Endothelial cell of umbilical vein (primary cell): ENCODE data around the gene CCNY. TPM values are rescaled to one million over a fixed set of nuclear protein-coding genes. Genes with fewer than 3 reads are reported as not detected.

Source experiments
- BruUV-seq: library from RNA; stranded (reverse); fragments of 400-500 nt; replicated peaks from 2 replicates; lab custom pipeline; 2021; lab: Mats Ljungman, UMichigan
- CTCF ChIA-PET: fragments of 300-600, 350-600 bp; sonication (Branson Sonifier 250); formaldehyde crosslinking; loops from one replicate; lab custom pipeline; 2021; ENCODE audit warnings: antibody characterized with exemption, inconsistent platforms; lab: Charles Lee
- POLR2A ChIA-PET: fragments of 300-600, 350-600 bp; sonication (Branson Sonifier 250); formaldehyde crosslinking; loops from one replicate; lab custom pipeline; 2021; ENCODE audit warnings: antibody characterized with exemption, inconsistent platforms; lab: Charles Lee
- DNase-seq: peaks from one replicate; pipeline ENCODE4 v3.0.0-alpha.2; 2011; ENCODE audit warnings: low read depth, low spot score
- FAIRE-seq: peaks from 2 replicates; lab custom pipeline; 2011; peaks lifted over from hg19 to GRCh38; lab: Jason Lieb, UNC
- H2AFZ ChIP-seq: 2 replicates; pipeline ENCODE4 v1.6.0; 2012; ENCODE audit warnings: low read depth, low read length, control low read depth, inconsistent platforms
- H3K27ac ChIP-seq: 2 replicates; pipeline ENCODE4 v1.5.1; 2011; ENCODE audit warnings: low read depth, mild to moderate bottlenecking, control low read depth, low read length, moderate library complexity; ENCODE audit not compliant: insufficient read depth
- H3K27me3 ChIP-seq, 2 experiments: 2 replicates each; pipeline versions ENCODE4 v1.6.0 to v1.6.1; 2011; ENCODE audit warnings: low read length in 2 of 2, mixed read lengths in 1 of 2; ENCODE audit not compliant: control insufficient read depth in 2 of 2, insufficient read depth in 2 of 2
- H3K36me3 ChIP-seq, 2 experiments: 2 replicates in 1 of 2; 3 replicates in 1 of 2; pipeline ENCODE4 v1.5.1; 2011; ENCODE audit warnings: low read length in 2 of 2, mild to moderate bottlenecking in 1 of 2, moderate library complexity in 1 of 2; ENCODE audit not compliant: control insufficient read depth in 2 of 2, insufficient read depth in 2 of 2; ENCODE audit errors: extremely low read depth in 1 of 2
- H3K4me1 ChIP-seq: 3 replicates; pipeline ENCODE4 v1.5.1; 2011; ENCODE audit warnings: mild to moderate bottlenecking, low read length; ENCODE audit not compliant: control insufficient read depth, insufficient read depth; ENCODE audit errors: extremely low read depth
- H3K4me2 ChIP-seq: 2 replicates; pipeline ENCODE4 v1.6.1; 2011; ENCODE audit warnings: low read length, control low read depth, mixed read lengths; ENCODE audit not compliant: insufficient read depth
- H3K4me3 ChIP-seq, 3 experiments: fragments of 200-600 bp in 1 of 3; sonication (generic), shearing (Covaris generic) in 1 of 3; replicated peaks in 1 of 3; 2 replicates each; pipeline ENCODE4 v1.5.1; 2011 to 2016; ENCODE audit warnings: control low read depth in 3 of 3, low read length in 3 of 3, mild to moderate bottlenecking in 2 of 3, inconsistent platforms in 1 of 3, low read depth in 1 of 3, moderate library complexity in 1 of 3; ENCODE audit not compliant: insufficient read depth in 1 of 3
- H3K79me2 ChIP-seq: 2 replicates; pipeline ENCODE4 v1.6.0; 2012; ENCODE audit warnings: low read length, inconsistent platforms; ENCODE audit not compliant: control insufficient read depth, insufficient read depth
- H3K9ac ChIP-seq: replicated peaks from 2 replicates; pipeline ENCODE3; 2011; ENCODE audit warnings: low read length, control low read depth; ENCODE audit not compliant: insufficient read depth; ENCODE audit errors: extremely low read depth
- H3K9me1 ChIP-seq: replicated peaks from 3 replicates; pipeline ENCODE4 v1.6.0; 2011; ENCODE audit warnings: mild to moderate bottlenecking, low read length; ENCODE audit not compliant: control insufficient read depth, insufficient read depth; ENCODE audit errors: extremely low read depth
- H3K9me3 ChIP-seq: replicated peaks from 2 replicates; pipeline ENCODE4 v1.5.1; 2012; ENCODE audit warnings: low read length, inconsistent platforms; ENCODE audit not compliant: control insufficient read depth, insufficient read depth
- H4K20me1 ChIP-seq: replicated peaks from 2 replicates; pipeline ENCODE3; 2011; ENCODE audit warnings: mild to moderate bottlenecking, low read length; ENCODE audit not compliant: control insufficient read depth, insufficient read depth; ENCODE audit errors: extremely low read depth
- CTCF ChIP-seq, 2 donors: IDR thresholded peaks; 1 replicate in 1 of 2; 2 replicates in 1 of 2; pipeline ENCODE4 v1.5.1; 2011; ENCODE audit warnings: low read length in 2 of 2, mild to moderate bottlenecking in 2 of 2, moderate library complexity in 2 of 2, control low read depth in 1 of 2, inconsistent platforms in 1 of 2, low read depth in 1 of 2; ENCODE audit not compliant: insufficient read depth in 1 of 2; ENCODE audit errors: extremely low read depth in 1 of 2
- EZH2 ChIP-seq: IDR thresholded peaks from 2 replicates; pipeline ENCODE4 v1.6.1; 2012; ENCODE audit warnings: borderline replicate concordance, low read depth, mild to moderate bottlenecking, moderate library complexity, low read length, inconsistent platforms; ENCODE audit not compliant: severe bottlenecking
- FOS ChIP-seq: IDR thresholded peaks from 2 replicates; pipeline ENCODE4 v1.6.1; 2011; ENCODE audit warnings: mild to moderate bottlenecking, low read length, moderate library complexity, borderline replicate concordance; ENCODE audit not compliant: insufficient read depth
- GATA2 ChIP-seq: IDR thresholded peaks from 2 replicates; pipeline ENCODE4 v1.7.0; 2011; ENCODE audit warnings: low read depth, mild to moderate bottlenecking, moderate library complexity, mixed read lengths, low read length; ENCODE audit not compliant: insufficient read length, insufficient read depth
- JUN ChIP-seq: IDR thresholded peaks from 2 replicates; pipeline ENCODE4 v1.6.1; 2011; ENCODE audit warnings: borderline replicate concordance, low read depth; ENCODE audit not compliant: insufficient read length, insufficient read depth
- MAX ChIP-seq: IDR thresholded peaks from 2 replicates; pipeline ENCODE4 v1.6.1; 2011; ENCODE audit not compliant: insufficient read depth, insufficient read length
- MYC ChIP-seq: IDR thresholded peaks from one replicate; pipeline ENCODE4 v1.6.1; 2011; ENCODE audit warnings: mild to moderate bottlenecking, low read depth, low read length
- POLR2A ChIP-seq: IDR thresholded peaks from 2 replicates; pipeline ENCODE4 v1.6.1; 2012; ENCODE audit warnings: low read depth, mild to moderate bottlenecking, control low read depth, low read length
- POLR2AphosphoS5 ChIP-seq: IDR thresholded peaks from 2 replicates; pipeline ENCODE4 v1.6.1; 2012; ENCODE audit warnings: low read depth, mild to moderate bottlenecking, control low read depth, low read length, moderate library complexity; ENCODE audit not compliant: insufficient read depth
- dilution Hi-C: fragments of 300-500 bp; cut with MboI; formaldehyde crosslinking; loops from one replicate; pipeline ENCODE4 v1.15.0; 2019; ENCODE audit warnings: low sequenced_read_pairs; ENCODE audit not compliant: extremely low pct_ligation_motif_present
- intact Hi-C: fragments of 100-400 bp; cut with micrococcal nuclease; formaldehyde crosslinking; loops from one replicate; pipeline ENCODE4 v1.10.0; 2022
- polyA plus RNA-seq, 4 experiments: library from polyadenylated mRNA; depleted of rRNA in 3 of 4; stranded (reverse) in 3 of 4; unstranded in 1 of 4; fragments of >200 nt; gene quantifications; 2 replicates each; pipeline versions ENCODE4 v1.2.1 to v1.2.3, GENCODE V29; 2011 to 2012; ENCODE audit warnings: missing spikeins in 1 of 4
- total RNA-seq: library from RNA; stranded (reverse); gene quantifications from 2 replicates; pipeline ENCODE4 v1.2.3, GENCODE V29; 2021

The CCNY gene
- total and polyA plus RNA-seq, 2 donors (not counting 3 experiments of a cell fraction or from before 2014, with no cell fraction given): 61.5 to 107 TPM

- TF ChIP-seq MAX: no peak
- H3K27me3 ChIP-seq: no peaks in the 10 kb centered on the region
- no peak for DNase-seq
- no TSS peak for BruUV-seq
- no peaks in the 10 kb centered on the region for H3K36me3 ChIP-seq
- intact Hi-C loops (no loop called here), dilution Hi-C loops (no loop called here)
- H4K20me1 ChIP-seq: peaks cover 4% of the 10 kb centered on the region
- H3K4me1 ChIP-seq: no peaks in the 10 kb centered on the region
- H3K4me3 ChIP-seq: no peak overlapping the region
- H3K9me1 ChIP-seq: no peaks in the 10 kb centered on the region
- H3K9me3 ChIP-seq: no peaks in the 10 kb centered on the region
- H3K27ac ChIP-seq: no peak overlapping the region
- POLR2A ChIA-PET: no interaction called here
- H3K4me2 ChIP-seq: no peak overlapping the region
- FAIRE-seq: no peak
- CTCF ChIA-PET: no interaction called here
- H3K79me2 ChIP-seq: peaks cover 95% of the 10 kb centered on the region
- no peak overlapping the region for H3K9ac ChIP-seq
- no peak overlapping the region for H2AFZ ChIP-seq
Observed at GRCh38 chr10:35359873-35360272, 23.6 kb downstream of the CCNY start.

GRCh38 chr10:35362701-35363350 lies 26.5 kb downstream of the CCNY start:
- Histone ChIP-seq H3K9me1 (peaks cover 4% of the 10 kb centered on the region), H3K27me3 (no peaks in the 10 kb centered on the region), H3K27ac (no peak overlapping the region), H3K9ac (no peak overlapping the region), H3K9me3 (no peaks in the 10 kb centered on the region), H2AFZ (no peak overlapping the region), H3K4me1 (no peaks in the 10 kb centered on the region), H3K79me2 (peaks cover 97% of the 10 kb centered on the region), H3K4me2 (no peak overlapping the region), H3K36me3 (no peaks in the 10 kb centered on the region), H3K4me3 (no peak overlapping the region), H4K20me1 (peaks cover 9% of the 10 kb centered on the region)
- dilution Hi-C loops (no loop called here), intact Hi-C loops (no loop called here)
- TF ChIP-seq CTCF (IDR thresholded peaks at IDR 0.05; ENCODE audit: extremely low read depth in 1 of 2, insufficient read depth in 1 of 2, low read depth in 1 of 2, low read length in 2 of 2) (no peak), MYC (no peak), POLR2AphosphoS5 (no peak), EZH2 (no peak), FOS (no peak), GATA2 (no peak), JUN (no peak), MAX (no peak), POLR2A (no peak)
- BruUV-seq: no TSS peak
- DNase-seq: no peak
- FAIRE-seq: no peak
- ChIA-PET POLR2A (no interaction called here), CTCF (no interaction called here)
